ENCODE data around the gene TMTC2. TPM values are rescaled to one million over a fixed set of nuclear protein-coding genes. Genes with fewer than 3 reads are reported as not detected.

TMTC2 gene
- total RNA-seq, 1 experiment from 2014 or later: 1.7 TPM

DNA sequence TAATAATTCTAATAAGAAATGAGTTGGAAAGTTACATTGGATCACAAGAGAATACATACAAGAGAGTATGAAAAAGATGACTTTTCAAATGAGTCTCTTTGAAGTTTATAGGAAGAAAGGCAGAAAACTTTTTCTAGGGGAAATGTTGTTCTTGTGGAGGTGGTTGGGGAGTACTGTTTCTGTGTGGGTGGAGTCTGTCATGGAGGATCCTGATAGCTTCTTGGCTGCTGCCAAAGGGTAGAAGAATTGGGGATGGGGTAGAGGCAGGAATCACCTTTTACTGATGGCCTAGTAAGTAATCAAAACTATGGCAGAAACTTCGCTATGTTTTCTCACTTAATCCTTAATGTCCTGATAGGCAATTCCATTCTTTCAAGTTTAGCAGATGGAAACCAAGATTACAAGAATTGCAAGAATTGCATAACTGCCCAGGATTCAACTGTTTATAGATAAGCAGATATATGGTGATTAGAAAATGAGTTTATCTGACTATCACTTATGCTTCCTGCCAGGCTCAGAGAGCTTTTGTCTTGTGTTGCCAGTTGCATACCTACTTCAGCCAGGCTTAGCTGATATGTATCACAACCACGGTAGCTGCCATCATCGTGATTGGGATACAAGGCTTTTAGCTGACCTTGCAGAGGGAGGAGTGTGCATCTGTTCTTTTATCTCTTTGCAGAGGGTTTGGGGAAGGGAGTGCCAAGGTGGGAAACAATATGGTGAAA is 463.9 kb downstream of the TMTC2 start:
- H3K4me1 Mint-ChIP-seq (ENCODE audit: insufficient read depth, unreplicated experiment): no peaks in the 10 kb centered on the region
- H3K9me3 Mint-ChIP-seq (ENCODE audit: unreplicated experiment): no peaks in the 10 kb centered on the region
- no peak for DNase-seq (ENCODE audit: unreplicated experiment)
- H3K4me3 Mint-ChIP-seq (ENCODE audit: unreplicated experiment): no peak overlapping the region
- ChIA-PET CTCF (interaction anchor here (0.6 kb wide), 1 partner anchor 323 kb away, joined by 3 read pairs; no protein-coding TSS in a partner anchor), POLR2A (no interaction called here)
- H3K27me3 Mint-ChIP-seq (ENCODE audit: insufficient read depth, unreplicated experiment): no peaks in the 10 kb centered on the region
- intact Hi-C loops (cut with micrococcal nuclease): no loop called here
- TF ChIP-seq, protein P1, sequence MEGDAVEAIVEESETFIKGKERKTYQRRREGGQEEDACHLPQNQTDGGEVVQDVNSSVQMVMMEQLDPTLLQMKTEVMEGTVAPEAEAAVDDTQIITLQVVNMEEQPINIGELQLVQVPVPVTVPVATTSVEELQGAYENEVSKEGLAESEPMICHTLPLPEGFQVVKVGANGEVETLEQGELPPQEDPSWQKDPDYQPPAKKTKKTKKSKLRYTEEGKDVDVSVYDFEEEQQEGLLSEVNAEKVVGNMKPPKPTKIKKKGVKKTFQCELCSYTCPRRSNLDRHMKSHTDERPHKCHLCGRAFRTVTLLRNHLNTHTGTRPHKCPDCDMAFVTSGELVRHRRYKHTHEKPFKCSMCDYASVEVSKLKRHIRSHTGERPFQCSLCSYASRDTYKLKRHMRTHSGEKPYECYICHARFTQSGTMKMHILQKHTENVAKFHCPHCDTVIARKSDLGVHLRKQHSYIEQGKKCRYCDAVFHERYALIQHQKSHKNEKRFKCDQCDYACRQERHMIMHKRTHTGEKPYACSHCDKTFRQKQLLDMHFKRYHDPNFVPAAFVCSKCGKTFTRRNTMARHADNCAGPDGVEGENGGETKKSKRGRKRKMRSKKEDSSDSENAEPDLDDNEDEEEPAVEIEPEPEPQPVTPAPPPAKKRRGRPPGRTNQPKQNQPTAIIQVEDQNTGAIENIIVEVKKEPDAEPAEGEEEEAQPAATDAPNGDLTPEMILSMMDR (IDR thresholded peaks at IDR 0.05; ENCODE audit: unreplicated experiment): no peak
- no TSS peak for BruUV-seq (replicated peaks)
- no peak overlapping the region for H3K27ac Mint-ChIP-seq (ENCODE audit: low read depth, unreplicated experiment)
- peaks cover 5% of the 10 kb centered on the region for H3K36me3 Mint-ChIP-seq (ENCODE audit: insufficient read depth, unreplicated experiment)

DNA sequence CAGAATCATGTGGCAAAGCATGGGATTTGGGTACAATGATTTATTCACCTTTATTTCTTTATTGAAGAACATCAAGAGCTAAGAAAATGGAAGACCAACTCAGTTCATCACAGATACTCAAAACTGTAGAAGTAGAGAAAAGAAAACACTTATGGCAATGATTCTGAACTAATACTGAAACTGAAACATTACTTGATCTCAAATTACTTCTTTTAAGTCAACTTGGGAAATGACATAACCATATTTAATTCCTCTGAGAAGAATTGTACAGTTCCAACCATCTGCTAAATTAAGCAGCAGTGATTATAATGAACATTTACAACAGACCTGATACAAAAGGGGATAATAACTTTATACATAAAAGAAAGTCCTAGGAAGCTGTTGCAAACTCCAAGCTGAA is 466.5 kb downstream of the TMTC2 start:
- H3K27ac Mint-ChIP-seq (ENCODE audit: low read depth, unreplicated experiment): no peak overlapping the region
- no TSS peak for BruUV-seq (replicated peaks)
- ChIA-PET CTCF (interaction anchor here (0.9 kb wide), 1 partner anchor 16 kb away, joined by 9 read pairs; no protein-coding TSS in a partner anchor), POLR2A (no interaction called here)
- H3K4me1 Mint-ChIP-seq (ENCODE audit: insufficient read depth, unreplicated experiment): no peaks in the 10 kb centered on the region
- H3K36me3 Mint-ChIP-seq (ENCODE audit: insufficient read depth, unreplicated experiment): peaks cover 5% of the 10 kb centered on the region
- intact Hi-C loops (cut with micrococcal nuclease): no loop called here
- TF ChIP-seq, protein P1 (IDR thresholded peaks at IDR 0.05; ENCODE audit: unreplicated experiment): no peak
- H3K27me3 Mint-ChIP-seq (ENCODE audit: insufficient read depth, unreplicated experiment): no peaks in the 10 kb centered on the region
- no peaks in the 10 kb centered on the region for H3K9me3 Mint-ChIP-seq (ENCODE audit: unreplicated experiment)
- no peak for DNase-seq (ENCODE audit: unreplicated experiment)
- no peak overlapping the region for H3K4me3 Mint-ChIP-seq (ENCODE audit: unreplicated experiment)

DNA sequence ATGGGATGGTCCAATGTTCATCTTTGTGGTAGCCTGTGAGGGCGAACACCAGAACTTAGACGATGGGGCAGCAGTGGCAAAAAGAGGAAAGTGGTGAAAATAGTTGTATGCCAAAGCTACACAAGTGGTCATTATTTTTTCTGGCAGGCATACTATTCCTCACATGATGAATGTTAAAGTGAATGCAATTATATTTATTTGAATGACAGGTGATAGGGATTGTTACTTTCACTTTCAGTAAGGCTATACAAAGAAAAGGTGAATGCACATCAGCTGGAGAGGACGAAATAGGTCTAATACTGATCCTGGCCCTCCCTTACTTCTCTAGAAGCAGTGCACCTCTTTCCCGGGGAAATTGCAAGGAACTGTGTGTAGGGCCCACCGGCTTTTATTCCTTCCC is 470.1 kb downstream of the TMTC2 start:
- CTCF ChIA-PET: interaction anchor here (1.1 kb wide), 1 partner anchor 471 kb away, joined by 3 read pairs; no protein-coding TSS in a partner anchor
- no peak for DNase-seq (ENCODE audit: unreplicated experiment)
- Mint-ChIP-seq H3K27ac (ENCODE audit: low read depth, unreplicated experiment) (no peak overlapping the region), H3K4me3 (ENCODE audit: unreplicated experiment) (no peak overlapping the region), H3K9me3 (ENCODE audit: unreplicated experiment) (no peaks in the 10 kb centered on the region), H3K27me3 (ENCODE audit: insufficient read depth, unreplicated experiment) (no peaks in the 10 kb centered on the region), H3K36me3 (ENCODE audit: insufficient read depth, unreplicated experiment) (peaks cover 2% of the 10 kb centered on the region), H3K4me1 (ENCODE audit: insufficient read depth, unreplicated experiment) (no peaks in the 10 kb centered on the region)
- no TSS peak for BruUV-seq (replicated peaks)
- POLR2A ChIA-PET: no interaction called here
- TF ChIP-seq, protein P1 (IDR thresholded peaks at IDR 0.05; ENCODE audit: unreplicated experiment): no peak
- intact Hi-C loops (cut with micrococcal nuclease): no loop called here

DNA sequence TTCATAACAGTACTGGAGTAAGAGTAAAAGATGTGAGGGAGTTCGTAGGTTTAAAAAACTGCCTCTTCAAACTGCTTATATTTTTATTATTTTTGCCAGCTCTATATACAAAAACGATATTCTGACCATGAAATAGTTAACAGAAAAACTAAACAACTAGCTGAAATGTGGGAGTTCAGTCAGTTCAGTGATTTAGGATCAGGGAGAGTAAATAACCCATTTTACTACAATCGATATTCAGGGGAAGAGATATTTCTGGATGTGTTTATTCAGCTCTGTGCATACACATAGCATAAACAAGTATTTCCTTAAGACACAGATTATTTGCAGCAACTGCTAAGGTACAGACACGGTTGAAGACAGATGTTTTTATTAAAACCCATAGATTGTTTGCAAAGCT is 470.9 kb downstream of the TMTC2 start:
- Mint-ChIP-seq H3K36me3 (ENCODE audit: insufficient read depth, unreplicated experiment) (no peaks in the 10 kb centered on the region), H3K27me3 (ENCODE audit: insufficient read depth, unreplicated experiment) (no peaks in the 10 kb centered on the region), H3K9me3 (ENCODE audit: unreplicated experiment) (no peaks in the 10 kb centered on the region), H3K4me3 (ENCODE audit: unreplicated experiment) (no peak overlapping the region), H3K4me1 (ENCODE audit: insufficient read depth, unreplicated experiment) (no peaks in the 10 kb centered on the region), H3K27ac (ENCODE audit: low read depth, unreplicated experiment) (no peak overlapping the region)
- intact Hi-C loops (cut with micrococcal nuclease): no loop called here
- CTCF ChIA-PET: interaction anchor here (0.7 to 1.1 kb wide), 3 partner anchors 16 to 472 kb away, joined by 3 read pairs; no protein-coding TSS in a partner anchor
- POLR2A ChIA-PET: no interaction called here
- TF ChIP-seq, protein P1 (IDR thresholded peaks at IDR 0.05; ENCODE audit: unreplicated experiment): no peak
- DNase-seq (ENCODE audit: unreplicated experiment): no peak
- no TSS peak for BruUV-seq (replicated peaks)
